Prostate gland (tissue), 2 donors: ENCODE data around the gene STRAP.

Source experiments
- POLR2A ChIP-seq: fragments of 450-650 bp; IDR thresholded peaks from one replicate; pipeline ENCODE4 v1.6.1; 2016; ENCODE audit warnings: antibody characterized with exemption, mild to moderate bottlenecking
- TF ChIP-seq, protein P1 (sequence below), 4 experiments: fragments of 200-600 bp in 2 of 4; fragments of 450-650 bp in 2 of 4; sonication (generic) in 2 of 4; IDR thresholded peaks; 1 replicate in 3 of 4; 2 replicates in 1 of 4; pipeline ENCODE4 v1.5.1; 2016 to 2019; ENCODE audit warnings: antibody characterized with exemption in 4 of 4, mild to moderate bottlenecking in 2 of 4, moderate library complexity in 2 of 4

DNA sequence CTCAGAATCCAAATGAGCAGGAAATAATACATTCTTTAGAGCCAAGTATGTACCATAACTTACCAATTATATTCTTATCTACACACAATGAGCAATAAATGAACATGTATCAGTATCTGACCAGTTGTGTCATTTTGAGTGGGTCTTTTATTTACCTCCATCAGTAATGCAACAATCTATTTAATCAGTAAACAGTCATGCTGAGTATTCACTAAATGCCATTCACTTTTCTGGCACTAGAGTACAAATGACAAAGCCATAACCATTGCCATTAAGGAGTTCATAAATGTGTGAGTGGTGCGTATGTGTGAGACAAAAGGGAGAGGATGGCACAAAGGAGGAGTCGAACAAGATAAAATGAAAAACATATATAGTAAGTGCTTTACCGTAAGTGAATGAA, 1.5 kb upstream of the STRAP start:
- TF ChIP-seq, protein P1, sequence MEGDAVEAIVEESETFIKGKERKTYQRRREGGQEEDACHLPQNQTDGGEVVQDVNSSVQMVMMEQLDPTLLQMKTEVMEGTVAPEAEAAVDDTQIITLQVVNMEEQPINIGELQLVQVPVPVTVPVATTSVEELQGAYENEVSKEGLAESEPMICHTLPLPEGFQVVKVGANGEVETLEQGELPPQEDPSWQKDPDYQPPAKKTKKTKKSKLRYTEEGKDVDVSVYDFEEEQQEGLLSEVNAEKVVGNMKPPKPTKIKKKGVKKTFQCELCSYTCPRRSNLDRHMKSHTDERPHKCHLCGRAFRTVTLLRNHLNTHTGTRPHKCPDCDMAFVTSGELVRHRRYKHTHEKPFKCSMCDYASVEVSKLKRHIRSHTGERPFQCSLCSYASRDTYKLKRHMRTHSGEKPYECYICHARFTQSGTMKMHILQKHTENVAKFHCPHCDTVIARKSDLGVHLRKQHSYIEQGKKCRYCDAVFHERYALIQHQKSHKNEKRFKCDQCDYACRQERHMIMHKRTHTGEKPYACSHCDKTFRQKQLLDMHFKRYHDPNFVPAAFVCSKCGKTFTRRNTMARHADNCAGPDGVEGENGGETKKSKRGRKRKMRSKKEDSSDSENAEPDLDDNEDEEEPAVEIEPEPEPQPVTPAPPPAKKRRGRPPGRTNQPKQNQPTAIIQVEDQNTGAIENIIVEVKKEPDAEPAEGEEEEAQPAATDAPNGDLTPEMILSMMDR (IDR thresholded peaks at IDR 0.05), result no peak
- TF ChIP-seq POLR2A, result no peak
